Measurements from ENCODE around the gene ZNF600.
"Not testable (repeated sequence)": the region's sequence is repeated elsewhere in the genome, so short reads cannot be mapped to it uniquely, and the experiment has no call there.

The ZNF600 gene

DNA sequence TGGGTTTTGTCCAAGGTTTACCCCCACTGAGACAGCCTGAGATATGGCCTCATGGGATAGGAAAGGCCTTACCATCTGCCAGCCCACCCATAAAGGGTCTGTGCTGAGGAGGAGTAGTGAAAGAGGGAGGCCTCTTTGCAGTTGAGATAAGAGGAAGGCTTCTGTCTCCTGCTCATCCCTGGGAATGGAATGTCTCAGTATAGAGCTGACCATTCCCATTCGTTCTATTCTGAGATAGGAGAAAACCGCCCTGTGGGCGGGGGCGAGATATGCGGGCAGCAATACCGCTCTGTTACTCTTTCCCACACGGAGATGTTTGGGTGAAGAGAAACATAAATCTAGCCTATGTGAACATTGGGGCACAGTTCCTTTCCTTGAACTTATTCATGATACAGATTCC, 45.2 kb downstream of the ZNF600 start:
- DNase-seq = not testable (repeated sequence)

DNA sequence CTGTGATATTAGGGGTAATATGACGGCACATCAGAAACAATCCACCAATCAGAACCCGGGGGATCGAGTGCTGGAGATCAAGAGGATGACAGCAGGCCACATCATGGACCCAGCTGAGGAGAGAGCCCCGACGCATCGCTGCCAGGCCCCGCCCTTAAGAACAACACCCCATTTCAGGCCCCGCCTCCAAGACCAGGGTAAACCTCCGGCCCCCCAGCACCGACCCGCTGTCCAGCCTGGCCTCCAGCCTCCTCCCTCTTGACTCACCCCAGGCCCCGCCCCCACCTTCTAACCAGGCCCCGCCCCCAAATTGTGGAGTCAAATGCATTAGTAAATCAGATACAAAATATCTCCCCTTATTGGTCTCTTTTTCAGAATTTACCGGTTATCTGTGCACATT, 47.0 kb downstream of the ZNF600 start:
- DNase-seq = no peak

DNA sequence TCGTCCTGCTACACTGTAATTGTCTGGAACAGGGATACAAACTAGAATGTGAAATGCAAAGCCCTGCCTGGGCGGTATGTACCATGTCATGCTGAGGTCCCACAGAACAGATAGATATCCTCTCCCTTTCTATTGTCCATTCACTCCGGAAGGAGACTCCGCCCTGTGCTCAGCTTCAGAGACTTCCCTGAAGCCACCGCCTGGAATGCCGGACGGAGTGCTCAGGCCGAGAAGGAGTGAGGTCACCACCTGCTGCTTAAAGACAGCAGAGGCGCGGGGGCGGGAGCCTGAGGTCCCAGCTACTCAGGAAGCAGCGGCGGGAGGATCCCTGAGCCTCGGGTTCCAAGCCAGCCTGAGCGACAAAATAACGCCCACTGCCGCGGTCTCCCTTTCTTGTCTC, 50.9 kb downstream of the ZNF600 start:
- no peak for DNase-seq

DNA sequence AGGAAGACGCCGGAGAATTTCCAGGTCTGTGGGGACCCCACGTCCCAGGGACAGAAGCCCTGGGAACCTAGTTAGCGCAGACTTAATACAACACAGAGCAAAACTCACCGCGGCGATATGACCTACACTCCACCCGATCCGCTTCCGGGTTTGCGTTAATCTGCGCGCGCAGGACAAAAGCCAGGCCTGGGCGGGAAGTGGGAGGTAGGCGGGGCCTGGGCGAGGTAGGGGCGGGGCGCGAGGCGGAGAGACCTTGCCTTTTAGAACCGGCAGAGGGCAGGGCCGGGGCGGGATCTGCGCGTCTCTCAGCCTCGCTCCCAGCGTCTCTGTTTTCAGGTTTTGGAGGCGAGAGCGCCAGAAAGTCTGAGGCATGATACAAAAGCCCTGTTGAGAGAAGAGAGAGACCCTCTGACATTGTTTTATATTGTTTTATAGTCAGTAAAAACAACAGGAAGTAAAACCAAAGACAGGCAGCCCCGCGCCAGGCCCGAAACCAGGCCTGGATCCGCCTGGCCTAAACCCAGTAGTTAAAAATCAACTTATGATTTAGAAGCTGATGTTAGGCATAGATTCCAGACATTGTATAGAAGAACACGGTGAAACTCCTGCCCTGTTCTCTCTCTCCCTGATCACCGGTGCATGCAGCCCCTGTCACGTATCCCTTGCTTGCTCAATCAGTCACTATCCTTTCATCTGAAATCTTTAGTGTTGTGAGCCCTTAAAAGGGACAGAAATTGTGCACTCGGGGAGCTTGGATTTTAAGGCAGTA, 51.5 kb downstream of the ZNF600 start, which contains the start of gene ZNF611:
Gene ZNF611, minus strand, starts transcription at position 152 of the 769 bp plus-strand sequence. CDS start 19,150 bp downstream, outside the sequence.
- DNase-seq = peak; percentile 96

DNA sequence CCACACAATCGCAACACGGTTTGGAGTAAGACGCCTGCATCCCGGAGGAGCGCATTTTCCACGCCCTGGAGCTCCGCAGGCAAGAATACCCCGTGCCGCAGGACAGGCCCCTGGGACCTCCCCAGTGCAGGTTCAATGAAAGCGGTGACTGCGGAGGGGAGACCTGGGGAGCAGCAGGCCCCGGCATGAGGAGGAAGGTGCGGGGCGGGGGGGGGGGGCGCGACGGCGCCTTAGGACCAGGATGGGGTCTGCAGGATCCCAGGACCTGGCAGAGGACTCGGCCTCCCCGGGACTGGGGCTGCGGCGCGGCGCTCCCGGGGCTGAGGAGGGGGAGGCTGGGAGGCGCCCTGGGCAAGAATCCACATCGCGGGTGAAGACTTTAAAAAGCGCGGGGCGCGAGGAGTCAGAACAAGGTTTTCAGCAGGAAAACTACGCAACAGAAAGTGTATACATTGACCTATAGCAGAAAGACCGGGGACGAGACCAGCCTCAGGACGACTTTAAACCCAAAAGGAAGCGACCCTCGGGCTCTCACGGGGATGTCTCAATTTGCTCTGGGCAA, 52.2 kb downstream of the ZNF600 start:
- no peak for DNase-seq

DNA sequence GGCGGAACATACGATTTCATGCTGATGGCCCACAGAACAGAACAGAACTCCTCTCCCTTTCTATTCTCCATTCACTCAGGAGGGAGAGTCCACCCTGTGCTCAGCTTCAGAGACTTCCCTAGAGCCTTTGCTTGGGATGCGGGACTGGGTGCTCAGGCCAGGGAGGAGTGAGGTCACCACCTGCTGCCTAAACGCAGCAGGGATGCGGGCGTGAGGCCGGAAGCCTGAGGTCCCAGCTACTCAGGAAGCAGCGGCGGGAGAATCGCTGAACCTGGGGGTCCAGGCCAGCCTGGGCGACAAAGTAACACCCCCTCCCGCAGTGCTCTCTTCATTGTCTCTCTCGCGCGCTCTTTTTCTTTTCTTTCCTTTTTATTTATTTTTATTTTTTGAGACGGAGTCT, 60.5 kb downstream of the ZNF600 start:
- DNase-seq = not testable (repeated sequence)

DNA sequence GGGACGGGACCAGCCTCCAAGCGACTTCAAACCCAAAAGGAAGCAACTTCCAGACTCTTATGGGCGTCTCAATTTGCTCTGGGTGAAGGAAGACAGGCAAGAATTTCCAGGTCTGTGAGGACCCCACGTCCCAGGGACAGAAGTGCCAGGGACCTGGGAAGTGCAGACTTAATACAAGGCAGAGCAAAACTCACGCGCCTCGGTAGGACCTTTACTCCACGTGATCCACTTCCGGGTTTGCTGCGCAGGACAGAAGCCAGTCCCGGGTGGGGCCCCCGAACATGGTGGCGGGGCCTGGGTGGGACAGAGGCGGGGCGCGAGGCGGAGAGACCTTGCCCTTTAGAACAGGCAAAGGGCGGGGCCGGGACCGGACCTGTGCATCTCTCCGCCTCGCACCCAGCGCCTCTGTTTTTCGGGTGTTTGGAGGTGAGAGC, 61.0 kb downstream of the ZNF600 start:
- no peak for DNase-seq

DNA sequence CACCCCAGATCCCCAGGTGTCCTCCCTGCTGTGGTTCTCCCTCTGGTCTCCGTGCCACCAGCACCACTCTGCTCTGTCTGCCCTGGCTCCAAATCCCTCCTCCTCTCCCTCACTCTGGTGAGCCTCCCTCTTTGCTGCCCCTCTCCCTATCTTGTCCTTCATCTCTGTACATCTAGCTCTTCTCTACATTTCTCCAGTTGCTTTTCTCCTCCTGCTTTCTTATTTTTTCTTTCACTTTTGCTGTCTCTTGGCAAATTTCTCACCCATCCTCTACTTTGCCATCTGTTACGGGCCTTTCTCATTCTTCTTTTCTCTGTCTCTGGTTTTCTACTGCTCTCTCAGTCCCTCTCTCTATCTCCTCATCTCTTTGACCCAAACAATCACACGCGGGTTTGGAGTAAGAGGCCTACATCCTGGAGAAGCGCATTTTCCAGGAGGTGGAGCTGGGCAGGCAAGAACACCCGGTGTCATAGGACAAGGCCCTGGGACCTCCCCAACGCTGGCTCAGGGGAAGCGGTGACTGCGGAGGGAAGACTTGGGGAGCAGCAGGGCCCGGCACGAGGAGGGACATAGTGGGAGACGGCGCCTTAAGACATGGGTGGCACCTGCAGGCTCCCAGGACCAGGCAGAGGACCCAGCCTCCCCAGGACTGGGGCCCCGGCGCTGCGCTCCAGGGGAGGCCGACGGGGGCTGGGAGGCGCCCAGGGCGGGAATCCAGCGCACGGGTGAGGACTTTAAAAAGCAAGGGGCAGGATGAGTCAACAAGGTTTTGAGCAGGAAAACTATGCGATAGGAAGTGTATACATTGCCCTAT, 61.7 kb downstream of the ZNF600 start:
- no peak for DNase-seq

DNA sequence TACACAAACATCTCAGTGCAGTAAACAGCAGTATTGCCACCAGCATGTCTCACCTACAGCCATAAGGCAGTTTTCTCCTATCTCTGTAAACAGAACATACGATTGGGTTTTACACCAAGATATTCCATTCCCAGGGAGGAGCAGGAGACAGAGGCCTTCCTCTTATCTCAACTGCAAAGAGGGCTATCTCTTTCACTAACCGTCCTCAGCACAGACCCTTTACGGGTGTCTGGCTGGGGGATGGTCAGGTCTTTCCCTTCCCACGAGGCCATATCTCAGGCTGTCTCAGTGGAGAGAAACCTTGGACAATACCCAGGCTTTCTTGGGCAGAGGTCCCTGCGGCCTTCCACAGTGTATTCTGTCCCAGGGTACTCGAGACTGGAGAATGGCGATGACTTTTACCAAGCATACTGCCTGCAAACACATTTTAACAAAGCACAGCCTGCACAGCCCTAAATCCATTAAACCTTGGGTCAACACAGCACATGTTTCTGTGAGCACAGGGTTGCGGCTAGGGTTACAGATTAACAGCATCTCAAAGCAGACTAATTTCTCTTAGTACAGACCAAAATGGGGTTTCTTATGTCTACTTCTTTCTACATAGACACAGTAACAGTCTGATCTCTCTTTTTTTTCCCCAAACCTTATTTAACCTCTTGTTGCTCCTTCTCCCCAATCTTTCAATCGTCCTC, 62.5 kb downstream of the ZNF600 start:
- DNase-seq = not testable (repeated sequence)

DNA sequence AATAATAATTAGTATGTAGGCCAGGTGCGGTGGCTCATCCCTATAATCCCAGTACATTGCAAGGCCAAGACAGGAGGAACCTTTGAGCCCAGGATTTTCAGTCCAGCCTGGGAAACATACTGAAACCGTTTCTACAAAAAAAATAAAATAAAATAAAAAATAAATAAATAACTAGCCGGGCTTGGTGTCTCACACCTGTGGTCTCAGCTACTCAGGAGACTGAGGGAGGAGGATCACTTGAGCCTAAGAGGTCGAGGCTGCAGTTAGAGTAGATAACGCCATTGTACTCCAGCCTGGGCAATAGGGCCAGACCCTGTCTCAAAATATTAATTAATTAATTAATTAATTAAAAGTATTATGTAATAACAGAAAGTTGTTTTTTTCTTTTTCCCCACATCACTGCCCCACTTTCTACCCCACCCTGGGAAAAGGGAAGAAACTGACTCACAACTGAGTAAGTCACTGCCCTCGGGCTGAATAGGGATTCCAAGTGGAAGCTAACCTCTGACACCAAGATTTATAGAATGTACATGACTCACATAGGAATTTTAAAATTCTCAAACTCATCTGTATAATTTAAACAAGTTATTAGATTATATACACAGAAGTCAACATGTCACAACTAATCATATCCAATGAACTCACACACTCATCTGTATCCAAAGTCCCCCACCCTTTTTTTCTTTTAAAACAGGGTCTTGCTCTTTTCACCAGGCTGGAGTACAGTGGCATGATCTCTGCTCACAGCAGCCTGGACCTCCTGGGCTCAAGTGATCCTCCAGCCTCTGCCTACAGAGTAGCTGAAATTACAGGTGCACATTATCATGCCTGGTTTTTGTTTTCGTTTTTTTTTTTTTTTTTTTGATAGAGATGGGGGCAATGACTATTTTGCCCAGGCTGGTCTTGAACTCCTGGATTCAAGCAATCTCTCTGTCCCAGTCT, 64.3 kb downstream of the ZNF600 start:
- DNase-seq = no peak

DNA sequence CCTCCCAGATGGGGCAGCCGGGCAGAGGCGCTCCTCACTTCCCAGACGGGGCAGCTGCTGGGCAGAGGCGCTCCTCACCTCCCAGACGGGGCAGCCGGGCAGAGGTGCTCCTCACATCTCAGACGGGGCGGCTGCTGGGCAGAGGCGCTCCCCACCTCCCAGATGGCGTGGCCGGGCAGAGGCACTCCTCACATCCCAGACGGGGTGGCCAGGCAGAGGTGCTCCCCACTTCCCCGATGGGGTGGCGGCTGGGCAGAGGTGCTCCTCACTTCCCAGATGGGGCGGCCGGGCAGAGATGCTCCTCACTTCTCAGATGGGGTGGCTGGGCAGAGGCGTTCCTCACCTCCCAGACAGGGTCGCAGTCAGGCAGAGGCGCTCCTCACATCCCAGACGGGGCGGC, 66.0 kb downstream of the ZNF600 start:
- DNase-seq = not testable (repeated sequence)

DNA sequence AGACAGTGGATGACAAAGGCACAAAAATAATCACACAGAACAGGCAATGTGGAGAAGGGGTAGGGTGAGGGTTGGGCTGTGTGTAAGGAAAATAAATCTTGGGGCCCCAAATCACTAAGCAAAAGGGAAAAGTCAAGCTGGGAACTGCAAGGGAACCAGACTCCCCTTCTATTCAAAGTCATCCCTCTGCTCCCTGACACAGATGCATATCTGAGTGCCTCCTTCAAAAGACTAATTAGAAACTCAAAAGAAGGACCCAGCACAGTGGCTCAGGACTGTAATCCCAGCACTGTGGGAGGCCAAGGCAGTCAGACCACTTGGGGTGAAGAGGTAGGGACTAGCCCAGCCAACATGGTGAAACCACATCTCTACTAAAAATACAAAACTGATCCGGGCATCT, 70.1 kb downstream of the ZNF600 start:
- no peak for DNase-seq

DNA sequence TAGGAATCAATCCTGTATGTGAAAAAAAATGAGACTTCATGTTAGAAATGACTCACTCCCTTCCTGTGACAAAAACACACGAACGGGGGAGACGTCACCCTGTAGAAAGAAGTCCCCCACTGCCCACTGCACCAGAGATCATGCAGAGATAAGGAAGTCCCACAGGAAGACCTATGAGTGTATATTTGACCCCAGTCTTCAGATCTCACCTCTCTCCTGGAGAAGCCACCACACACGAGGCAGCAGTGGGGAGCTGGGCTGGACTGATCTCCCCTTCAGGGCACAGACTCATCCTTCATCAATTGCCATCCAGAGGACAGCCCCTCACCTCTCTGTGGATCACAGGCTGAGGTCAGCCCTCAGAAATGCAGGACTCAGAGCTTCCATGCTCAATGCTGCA, 70.7 kb downstream of the ZNF600 start:
- peak; percentile 35 for DNase-seq

DNA sequence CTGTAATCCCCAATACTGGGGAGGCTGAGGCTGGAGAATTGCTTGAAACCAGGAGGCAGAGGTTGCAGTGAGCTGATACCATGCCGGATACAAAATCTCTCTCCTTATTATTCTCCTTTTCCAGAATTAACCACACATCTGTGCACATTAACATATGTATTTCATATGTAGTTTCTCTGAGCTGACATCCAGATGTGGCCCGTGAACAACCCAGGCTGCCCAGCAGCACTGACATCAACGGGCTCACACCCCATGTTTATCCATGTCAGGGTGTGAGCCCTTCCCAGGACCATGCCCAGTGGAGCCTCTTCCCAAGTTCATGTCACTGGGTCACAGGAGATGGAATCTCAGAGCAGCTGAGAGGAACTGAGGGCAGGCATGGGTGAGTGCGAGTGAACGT, 71.3 kb downstream of the ZNF600 start:
- DNase-seq = not testable (repeated sequence)
